SJCRH30 (cell line): ENCODE data around the gene TENM4. TPM values are rescaled to one million over a fixed set of nuclear protein-coding genes. Genes with fewer than 3 reads are reported as not detected.

ENCODE experiments used
- DNase-seq, 2 experiments: peaks; one replicate each; pipeline ENCODE4 v3.0.0-alpha.2; 2015 to 2020
- H3K27ac ChIP-seq: fragments of 250-450 bp; sonication (Bioruptor Pico); 2 replicates; pipeline ENCODE4 v1.5.1; 2020; ENCODE audit warnings: mild to moderate bottlenecking, moderate library complexity
- H3K27me3 ChIP-seq: fragments of 250-450 bp; sonication (Bioruptor Pico); 2 replicates; pipeline ENCODE4 v1.5.1; 2020; ENCODE audit warnings: mild to moderate bottlenecking, moderate library complexity
- H3K36me3 ChIP-seq: fragments of 250-450 bp; sonication (Bioruptor Pico); 2 replicates; pipeline ENCODE4 v1.5.1; 2020; ENCODE audit warnings: mild to moderate bottlenecking, moderate library complexity
- H3K4me1 ChIP-seq: fragments of 250-450 bp; sonication (Bioruptor Pico); 2 replicates; pipeline ENCODE4 v1.5.1; 2020; ENCODE audit warnings: mild to moderate bottlenecking, moderate library complexity
- H3K4me3 ChIP-seq: fragments of 250-450 bp; sonication (Bioruptor Pico); 2 replicates; pipeline ENCODE4 v1.5.1; 2020; ENCODE audit warnings: mild to moderate bottlenecking, moderate library complexity
- H3K9me3 ChIP-seq: fragments of 250-450 bp; sonication (Bioruptor Pico); replicated peaks from 2 replicates; pipeline ENCODE4 v1.5.1; 2020; ENCODE audit warnings: mild to moderate bottlenecking, moderate library complexity
- total RNA-seq: library from RNA; depleted of rRNA; stranded (reverse); fragments of >200 nt; shearing (Covaris generic); gene quantifications from 2 replicates; pipeline ENCODE4 v1.2.3, GENCODE V29; 2014

TENM4 gene
- total RNA-seq, 1 experiment from 2014 or later: 0.53 TPM

DNA sequence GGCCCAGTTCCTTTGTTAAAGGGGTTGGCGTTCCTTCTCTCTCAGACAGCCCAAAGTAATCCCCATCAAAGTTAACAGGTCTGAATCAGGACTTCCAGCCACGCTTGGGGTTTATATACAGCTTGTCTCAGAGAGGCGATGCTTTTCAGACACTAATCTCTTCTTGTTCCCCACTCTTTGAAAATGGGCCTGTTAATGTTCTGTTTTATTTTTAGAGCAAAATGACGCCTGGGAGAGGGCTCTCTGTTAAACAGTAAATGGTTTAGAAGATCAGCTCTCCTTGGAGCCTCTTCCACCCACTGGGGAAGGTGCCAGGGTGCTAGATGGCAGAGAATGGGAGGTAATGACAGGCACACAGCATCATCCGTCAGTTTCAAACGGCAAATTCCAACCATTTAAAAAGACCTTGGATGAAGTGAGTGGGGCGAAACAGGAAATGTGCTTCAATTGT is 630.2 kb downstream of the TENM4 start:
- Histone ChIP-seq H3K27me3 (no peaks in the 10 kb centered on the region), H3K4me1 (no peaks in the 10 kb centered on the region), H3K36me3 (no peaks in the 10 kb centered on the region), H3K9me3 (no peaks in the 10 kb centered on the region), H3K4me3 (no peak overlapping the region), H3K27ac (no peak overlapping the region)
- no peak for DNase-seq

DNA sequence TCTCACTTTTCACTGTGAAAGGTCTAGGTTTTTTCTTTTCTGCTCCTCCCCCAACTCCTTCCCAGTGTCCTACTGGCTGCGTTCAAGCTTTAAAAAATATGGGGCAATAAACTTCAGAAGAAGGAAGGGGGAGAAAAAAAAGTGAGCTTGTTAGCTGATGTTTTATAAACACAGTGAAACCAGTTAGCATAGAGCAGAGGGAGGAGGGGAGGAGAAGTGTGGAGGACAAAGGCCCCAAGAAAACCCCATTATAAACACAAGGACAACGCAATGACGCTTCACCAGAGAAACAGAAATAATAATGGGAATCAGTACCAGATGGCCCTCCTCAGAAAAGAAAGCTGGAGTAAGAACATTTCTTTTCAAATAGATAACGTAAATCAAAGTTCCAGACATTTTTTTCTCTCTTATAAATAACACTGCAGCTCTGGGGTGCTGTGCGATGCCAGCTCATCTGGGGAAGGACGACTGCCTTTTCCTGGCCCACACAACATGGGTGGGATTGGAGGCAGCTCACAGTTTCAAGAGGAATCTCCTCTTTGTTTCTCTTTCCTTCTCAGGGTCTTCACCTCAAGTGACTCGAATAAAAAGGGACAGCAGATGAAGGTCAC is 630.8 kb downstream of the TENM4 start:
- no peak overlapping the region for H3K4me3 ChIP-seq
- H3K36me3 ChIP-seq: no peaks in the 10 kb centered on the region
- no peaks in the 10 kb centered on the region for H3K9me3 ChIP-seq
- DNase-seq: no peak
- H3K4me1 ChIP-seq: no peaks in the 10 kb centered on the region
- H3K27ac ChIP-seq: no peak overlapping the region
- H3K27me3 ChIP-seq: no peaks in the 10 kb centered on the region

DNA sequence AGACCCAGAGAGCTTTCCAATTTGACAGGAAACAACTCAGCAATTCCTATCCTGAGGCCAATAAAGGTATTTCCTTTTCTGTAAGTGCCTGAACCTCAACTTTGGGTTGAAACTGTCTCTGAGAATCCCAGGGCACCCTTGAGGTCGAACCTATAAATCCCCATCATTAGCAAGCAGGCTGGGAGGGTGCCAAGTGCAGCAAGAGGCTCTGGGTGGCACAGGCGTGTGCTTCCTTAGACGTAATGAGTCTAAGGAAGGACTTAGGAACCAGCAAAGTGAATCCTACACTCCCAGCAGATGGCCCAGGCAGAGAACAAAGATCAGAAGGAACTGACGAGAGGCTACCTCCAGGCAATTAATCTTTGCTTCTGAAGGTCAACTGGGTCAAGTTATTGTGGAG is 631.9 kb downstream of the TENM4 start:
- Histone ChIP-seq H3K4me3 (no peak overlapping the region), H3K9me3 (no peaks in the 10 kb centered on the region), H3K27ac (no peak overlapping the region), H3K4me1 (no peaks in the 10 kb centered on the region), H3K36me3 (no peaks in the 10 kb centered on the region), H3K27me3 (no peaks in the 10 kb centered on the region)
- DNase-seq: no peak

DNA sequence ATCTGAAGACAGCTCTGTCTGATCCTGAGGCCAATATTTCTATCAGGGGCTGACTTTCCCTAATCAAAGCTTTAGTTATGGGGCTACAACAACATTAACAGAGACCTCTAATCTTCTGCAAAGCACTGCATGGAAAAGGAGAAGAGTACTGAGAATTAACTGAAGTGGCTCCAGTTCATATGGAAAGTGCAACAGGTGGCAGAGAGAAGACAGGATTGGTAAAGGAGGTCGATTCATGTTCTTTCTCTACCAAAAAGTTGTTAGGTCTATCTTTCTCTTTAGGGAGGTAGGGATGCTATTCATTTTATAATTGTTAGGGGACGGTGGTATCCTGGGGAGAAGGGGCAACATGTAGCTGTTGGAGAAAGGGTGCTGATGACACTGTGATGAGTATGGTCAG is 633.5 kb downstream of the TENM4 start:
- no peak for DNase-seq
- Histone ChIP-seq H3K27me3 (no peaks in the 10 kb centered on the region), H3K27ac (no peak overlapping the region), H3K9me3 (no peaks in the 10 kb centered on the region), H3K4me3 (no peak overlapping the region), H3K36me3 (no peaks in the 10 kb centered on the region), H3K4me1 (no peaks in the 10 kb centered on the region)

DNA sequence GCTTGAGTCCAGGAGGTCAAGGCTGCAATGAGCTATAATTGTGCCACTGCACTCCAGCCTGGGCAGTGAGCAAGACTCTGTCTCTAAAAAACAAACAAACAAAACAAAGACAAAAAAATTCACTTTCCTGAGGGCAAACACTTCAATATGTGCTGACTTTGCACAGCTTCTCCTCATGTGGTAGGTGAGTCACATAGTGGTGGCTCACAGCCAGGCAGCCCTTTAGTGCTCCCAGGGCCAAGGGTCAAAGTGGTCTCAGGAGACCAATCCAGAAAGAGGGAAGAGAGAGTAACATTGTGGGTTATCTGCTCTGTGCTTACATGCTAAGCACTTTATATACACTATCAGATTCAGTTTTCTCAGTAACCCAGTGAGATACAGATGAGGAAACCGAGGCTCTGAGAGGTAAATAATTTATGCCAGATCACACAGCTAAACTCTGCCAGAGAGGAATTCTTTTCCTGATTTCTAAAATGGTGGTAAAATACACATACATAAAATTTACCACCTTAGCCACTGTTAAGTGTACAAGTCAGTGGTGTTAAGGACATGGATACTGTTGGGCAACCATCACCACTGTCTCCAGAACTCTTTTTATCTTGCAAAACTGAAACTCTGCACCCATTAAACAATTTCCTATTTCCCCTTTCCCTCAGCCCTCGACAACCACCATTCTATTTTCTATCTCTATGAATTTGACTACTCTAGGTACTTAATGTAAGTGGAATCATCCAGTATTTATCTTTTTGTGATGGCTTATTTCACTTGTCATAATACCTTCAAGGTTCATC is 634.4 kb downstream of the TENM4 start:
- no peak for DNase-seq
- no peaks in the 10 kb centered on the region for H3K27me3 ChIP-seq
- no peaks in the 10 kb centered on the region for H3K4me1 ChIP-seq
- no peaks in the 10 kb centered on the region for H3K9me3 ChIP-seq
- no peak overlapping the region for H3K4me3 ChIP-seq
- H3K27ac ChIP-seq: no peak overlapping the region
- H3K36me3 ChIP-seq: no peaks in the 10 kb centered on the region

DNA sequence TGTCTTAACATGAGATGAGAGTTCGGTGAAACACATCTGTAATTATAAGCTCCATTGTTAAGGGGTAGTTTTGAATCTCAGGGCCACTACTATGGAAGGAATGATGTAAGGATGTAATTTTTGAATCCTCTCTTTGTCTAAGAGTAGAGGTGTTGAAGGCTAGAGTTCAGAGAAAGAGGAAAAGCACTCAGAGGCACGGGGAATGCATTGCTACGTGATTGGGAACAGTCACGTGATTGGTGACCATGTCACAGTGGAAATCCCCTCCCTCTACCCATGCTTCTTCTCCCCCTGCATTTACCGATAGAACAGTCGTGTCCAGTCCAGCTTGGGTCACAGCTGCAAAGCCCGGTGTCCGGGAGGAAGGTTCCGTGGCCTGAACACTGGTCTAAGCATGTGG is 635.8 kb downstream of the TENM4 start:
- H3K9me3 ChIP-seq: no peaks in the 10 kb centered on the region
- no peaks in the 10 kb centered on the region for H3K4me1 ChIP-seq
- H3K27me3 ChIP-seq: no peaks in the 10 kb centered on the region
- DNase-seq: no peak
- H3K4me3 ChIP-seq: no peak overlapping the region
- H3K27ac ChIP-seq: no peak overlapping the region
- H3K36me3 ChIP-seq: no peaks in the 10 kb centered on the region

DNA sequence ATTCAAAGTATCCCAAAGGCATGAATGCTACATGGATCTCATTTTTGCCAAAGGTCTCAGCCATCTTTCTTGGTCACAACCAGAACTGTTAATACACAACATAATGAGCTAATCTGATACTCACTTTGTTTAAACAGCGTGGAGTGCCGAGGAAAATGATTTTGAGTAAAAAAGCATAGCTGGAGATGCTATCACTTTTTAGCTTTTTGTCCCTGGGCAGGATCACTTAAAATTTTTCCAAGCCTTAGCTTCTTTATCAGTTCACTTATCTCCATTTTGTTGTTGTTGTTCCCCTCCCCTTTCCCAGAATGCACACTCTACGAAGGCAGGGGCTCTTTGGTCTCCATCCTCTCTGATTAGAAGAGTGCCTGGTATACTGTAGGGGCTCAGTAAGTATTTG is 636.8 kb downstream of the TENM4 start:
- Histone ChIP-seq H3K27ac (no peak overlapping the region), H3K4me3 (no peak overlapping the region)

DNA sequence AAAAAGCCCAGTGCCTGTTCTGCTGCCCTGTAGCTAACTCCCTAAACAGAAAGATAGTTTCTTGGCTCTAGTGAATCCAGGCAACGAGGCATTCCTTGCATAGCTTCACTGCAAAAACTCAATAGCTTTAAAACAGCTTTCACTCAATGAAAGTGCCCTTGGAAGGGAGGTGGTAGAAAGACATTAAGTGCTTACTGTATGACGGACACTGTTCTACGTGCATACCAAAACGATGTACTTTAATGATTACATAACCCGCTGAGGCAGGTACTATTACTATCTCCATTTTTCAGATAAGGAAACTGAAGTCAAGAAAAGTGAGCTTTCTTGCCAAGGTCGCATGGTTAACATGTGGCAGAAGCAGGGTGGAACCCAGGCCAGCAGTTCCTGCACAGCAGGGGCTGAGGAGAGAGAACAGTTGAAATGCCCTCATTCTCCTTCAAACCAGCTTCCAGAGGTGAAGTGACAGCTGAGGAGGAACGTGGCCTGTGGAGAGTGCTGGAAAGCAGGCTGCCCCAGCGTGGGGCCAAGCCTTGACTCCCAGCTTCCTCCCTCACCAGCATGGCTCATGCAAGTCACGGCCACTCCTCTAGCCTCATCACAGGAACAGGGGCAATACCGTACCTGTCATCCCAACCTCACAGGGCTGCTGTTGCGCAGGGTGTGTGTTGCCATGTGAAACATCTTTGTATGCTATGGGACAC is 638.6 kb downstream of the TENM4 start:
- H3K4me3 ChIP-seq: no peak overlapping the region
- H3K36me3 ChIP-seq: no peaks in the 10 kb centered on the region
- H3K4me1 ChIP-seq: no peaks in the 10 kb centered on the region
- H3K9me3 ChIP-seq: no peaks in the 10 kb centered on the region
- H3K27me3 ChIP-seq: no peaks in the 10 kb centered on the region
- H3K27ac ChIP-seq: no peak overlapping the region
- DNase-seq: no peak

More for the DNA sequence above, 636.8 kb downstream of the TENM4 start:
- no peaks in the 10 kb centered on the region for H3K9me3 ChIP-seq
- no peak for DNase-seq
- H3K36me3 ChIP-seq: no peaks in the 10 kb centered on the region
- no peaks in the 10 kb centered on the region for H3K27me3 ChIP-seq
- H3K4me1 ChIP-seq: no peaks in the 10 kb centered on the region

DNA sequence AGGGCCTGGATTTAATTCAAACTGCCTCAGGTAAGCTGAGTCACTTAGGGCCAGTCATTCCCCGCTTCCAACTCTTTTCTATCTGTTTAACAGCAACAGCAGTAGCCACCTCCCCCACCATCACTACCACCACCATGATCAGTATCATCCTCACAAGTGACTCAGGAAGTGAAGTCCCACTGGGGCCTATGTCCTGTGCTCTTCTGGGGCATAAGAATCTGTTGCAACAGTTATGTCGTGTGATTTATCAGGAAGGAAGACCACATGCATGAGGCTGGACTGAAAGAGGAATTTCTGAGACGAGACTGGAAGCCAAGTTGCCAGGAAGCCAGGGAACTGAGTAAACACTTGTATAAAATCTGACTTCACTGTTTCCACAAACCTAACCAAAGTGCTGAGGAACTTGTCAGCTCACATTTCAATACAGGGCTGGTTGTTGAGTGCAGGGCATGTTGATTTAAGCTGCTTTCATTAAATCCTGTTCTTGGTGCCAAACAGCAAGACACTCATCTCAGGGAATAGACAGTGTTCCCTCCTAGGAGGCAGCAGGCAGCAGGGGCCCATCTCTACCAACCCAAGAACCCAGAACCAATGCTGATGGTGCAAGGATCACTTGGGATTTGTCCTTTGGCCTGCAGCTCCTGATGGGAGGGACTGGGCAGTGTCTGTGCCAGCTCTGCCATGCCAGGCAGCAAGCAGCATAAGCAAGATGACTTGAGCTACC is 639.5 kb downstream of the TENM4 start:
- H3K36me3 ChIP-seq: no peaks in the 10 kb centered on the region
- no peak overlapping the region for H3K4me3 ChIP-seq
- H3K4me1 ChIP-seq: no peaks in the 10 kb centered on the region
- H3K27me3 ChIP-seq: no peaks in the 10 kb centered on the region
- H3K27ac ChIP-seq: no peak overlapping the region
- H3K9me3 ChIP-seq: no peaks in the 10 kb centered on the region
- no peak for DNase-seq

DNA sequence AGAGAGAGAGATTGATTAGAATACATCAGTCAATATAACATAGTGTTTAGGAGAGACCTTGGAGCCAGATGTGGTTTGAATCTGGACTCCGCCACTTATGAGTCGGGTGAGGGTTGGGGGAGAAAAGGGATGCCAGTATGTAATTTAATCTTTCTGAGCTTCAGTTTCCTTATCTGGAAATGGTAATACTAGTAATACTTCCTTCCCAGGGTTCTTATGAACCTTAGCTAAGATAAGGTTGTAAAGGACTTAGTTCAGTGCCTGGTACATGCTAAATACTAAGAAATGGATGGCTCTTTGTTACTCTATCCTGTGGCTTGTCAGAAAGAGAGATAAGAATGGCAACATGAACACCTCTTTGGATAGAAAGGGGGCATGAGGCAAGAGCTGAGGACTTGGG is 640.1 kb downstream of the TENM4 start:
- Histone ChIP-seq H3K27ac (no peak overlapping the region), H3K4me1 (no peaks in the 10 kb centered on the region)

DNA sequence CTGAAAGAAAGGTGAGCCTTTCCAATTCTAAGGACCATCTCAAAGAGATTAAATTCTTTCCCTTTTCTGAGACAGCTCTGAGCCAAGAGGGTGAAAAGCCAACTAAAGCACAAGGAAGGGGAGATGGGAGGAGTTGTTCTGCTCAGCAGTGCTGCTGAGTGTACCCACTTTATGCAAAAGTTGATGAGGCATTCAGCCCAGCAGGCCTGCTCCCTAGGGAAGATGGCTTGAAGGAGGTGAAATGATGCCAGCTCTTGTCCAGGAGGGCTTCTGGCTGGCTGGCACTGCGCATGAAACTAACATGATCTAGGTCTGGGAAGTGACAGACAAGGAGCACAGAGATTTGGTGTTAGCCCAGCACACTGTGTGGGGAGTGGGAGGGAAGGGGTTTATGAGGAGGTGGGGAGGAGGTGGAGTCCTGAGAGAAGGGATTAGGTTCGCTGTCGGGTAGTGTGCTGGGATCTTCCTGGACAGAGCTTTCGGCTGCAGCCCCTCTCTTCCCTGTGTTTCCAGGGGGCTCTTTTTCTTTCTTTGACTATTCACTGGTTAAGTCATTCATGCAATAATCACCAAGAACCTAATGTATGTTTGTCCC is 640.6 kb downstream of the TENM4 start:
- Histone ChIP-seq H3K9me3 (no peaks in the 10 kb centered on the region), H3K4me3 (no peak overlapping the region), H3K4me1 (no peaks in the 10 kb centered on the region), H3K36me3 (no peaks in the 10 kb centered on the region), H3K27ac (no peak overlapping the region), H3K27me3 (no peaks in the 10 kb centered on the region)
- DNase-seq: no peak

More for the DNA sequence above, 640.1 kb downstream of the TENM4 start:
- Histone ChIP-seq H3K27me3 (no peaks in the 10 kb centered on the region), H3K36me3 (no peaks in the 10 kb centered on the region), H3K9me3 (no peaks in the 10 kb centered on the region), H3K4me3 (no peak overlapping the region)
- DNase-seq: no peak

DNA sequence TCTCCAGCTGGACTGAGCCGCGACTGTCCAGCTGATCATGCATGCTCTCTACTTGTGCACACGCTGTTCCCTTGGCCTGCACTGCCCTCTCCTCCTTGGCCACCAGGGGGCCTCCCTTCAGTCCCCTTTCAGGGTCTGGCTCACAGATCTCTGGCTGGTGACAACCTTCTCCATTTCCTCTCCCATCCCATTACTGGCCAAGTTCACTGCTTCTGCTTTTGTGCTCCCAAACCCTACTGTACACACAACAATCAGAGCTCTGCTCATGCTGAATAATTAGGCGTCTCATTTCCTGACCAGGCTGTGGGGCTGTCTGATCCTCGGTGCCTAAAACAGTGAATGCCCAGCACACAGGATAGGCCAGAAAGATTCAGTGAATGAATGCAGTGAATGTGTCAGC is 642.2 kb downstream of the TENM4 start:
- no peak overlapping the region for H3K4me3 ChIP-seq
- H3K9me3 ChIP-seq: no peaks in the 10 kb centered on the region
- DNase-seq: peak; percentile 37 to 66
- no peaks in the 10 kb centered on the region for H3K36me3 ChIP-seq
- H3K27me3 ChIP-seq: no peaks in the 10 kb centered on the region
- no peak overlapping the region for H3K27ac ChIP-seq
- no peaks in the 10 kb centered on the region for H3K4me1 ChIP-seq

DNA sequence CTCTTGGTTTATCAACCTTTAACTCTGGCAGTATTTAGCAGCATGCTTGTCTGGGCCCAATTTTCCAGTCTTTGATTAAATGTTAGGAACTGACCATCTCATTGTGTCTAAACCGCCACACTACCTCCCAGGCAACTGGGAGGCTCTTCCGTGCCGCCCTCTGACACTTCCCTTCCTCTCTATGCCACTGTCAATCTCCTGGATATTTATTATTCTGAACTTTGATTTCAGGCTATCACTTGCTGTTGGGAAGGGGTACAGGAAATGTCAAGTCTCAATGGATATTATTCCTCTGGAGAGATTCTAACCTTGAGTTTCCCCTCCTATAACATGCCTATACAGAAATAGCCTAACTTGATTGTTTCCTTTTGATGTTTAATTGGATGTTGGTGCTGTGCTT is 643.3 kb downstream of the TENM4 start:
- no peak overlapping the region for H3K4me3 ChIP-seq
- H3K36me3 ChIP-seq: no peaks in the 10 kb centered on the region
- H3K9me3 ChIP-seq: no peaks in the 10 kb centered on the region
- no peaks in the 10 kb centered on the region for H3K4me1 ChIP-seq
- no peak overlapping the region for H3K27ac ChIP-seq
- no peak for DNase-seq
- H3K27me3 ChIP-seq: no peaks in the 10 kb centered on the region

DNA sequence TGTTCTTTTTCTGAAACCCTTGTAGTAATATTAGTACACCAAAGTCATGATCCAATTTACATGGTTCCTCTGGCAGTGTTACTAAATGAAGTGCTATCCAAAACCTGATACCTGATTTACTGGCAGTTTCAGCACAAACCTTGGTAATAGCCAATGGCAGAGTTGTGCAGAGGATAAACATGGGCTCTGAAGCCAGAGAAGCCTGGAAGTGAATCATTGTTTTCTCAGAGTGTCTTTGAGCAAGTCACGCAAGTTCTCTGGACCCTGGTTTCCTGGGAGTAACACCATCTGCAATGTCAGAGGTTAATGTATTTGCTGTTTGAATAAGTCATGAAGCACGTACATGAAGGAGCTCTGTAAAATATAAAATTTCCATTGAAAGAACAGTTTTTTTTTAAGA is 643.9 kb downstream of the TENM4 start:
- Histone ChIP-seq H3K27me3 (no peaks in the 10 kb centered on the region), H3K4me3 (no peak overlapping the region), H3K27ac (no peak overlapping the region), H3K36me3 (no peaks in the 10 kb centered on the region), H3K9me3 (no peaks in the 10 kb centered on the region), H3K4me1 (no peaks in the 10 kb centered on the region)
- DNase-seq: no peak
